GM21619 (cell line): ENCODE results near the gene HMGN5.

Experiments used
- ATAC-seq: cut with Tn5 transposase; IDR thresholded peaks from one replicate; pipeline ENCODE4 v1.9.1; 2021; ENCODE audit not compliant: unreplicated experiment

Gene HMGN5, protein sequence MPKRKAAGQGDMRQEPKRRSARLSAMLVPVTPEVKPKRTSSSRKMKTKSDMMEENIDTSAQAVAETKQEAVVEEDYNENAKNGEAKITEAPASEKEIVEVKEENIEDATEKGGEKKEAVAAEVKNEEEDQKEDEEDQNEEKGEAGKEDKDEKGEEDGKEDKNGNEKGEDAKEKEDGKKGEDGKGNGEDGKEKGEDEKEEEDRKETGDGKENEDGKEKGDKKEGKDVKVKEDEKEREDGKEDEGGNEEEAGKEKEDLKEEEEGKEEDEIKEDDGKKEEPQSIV

DNA sequence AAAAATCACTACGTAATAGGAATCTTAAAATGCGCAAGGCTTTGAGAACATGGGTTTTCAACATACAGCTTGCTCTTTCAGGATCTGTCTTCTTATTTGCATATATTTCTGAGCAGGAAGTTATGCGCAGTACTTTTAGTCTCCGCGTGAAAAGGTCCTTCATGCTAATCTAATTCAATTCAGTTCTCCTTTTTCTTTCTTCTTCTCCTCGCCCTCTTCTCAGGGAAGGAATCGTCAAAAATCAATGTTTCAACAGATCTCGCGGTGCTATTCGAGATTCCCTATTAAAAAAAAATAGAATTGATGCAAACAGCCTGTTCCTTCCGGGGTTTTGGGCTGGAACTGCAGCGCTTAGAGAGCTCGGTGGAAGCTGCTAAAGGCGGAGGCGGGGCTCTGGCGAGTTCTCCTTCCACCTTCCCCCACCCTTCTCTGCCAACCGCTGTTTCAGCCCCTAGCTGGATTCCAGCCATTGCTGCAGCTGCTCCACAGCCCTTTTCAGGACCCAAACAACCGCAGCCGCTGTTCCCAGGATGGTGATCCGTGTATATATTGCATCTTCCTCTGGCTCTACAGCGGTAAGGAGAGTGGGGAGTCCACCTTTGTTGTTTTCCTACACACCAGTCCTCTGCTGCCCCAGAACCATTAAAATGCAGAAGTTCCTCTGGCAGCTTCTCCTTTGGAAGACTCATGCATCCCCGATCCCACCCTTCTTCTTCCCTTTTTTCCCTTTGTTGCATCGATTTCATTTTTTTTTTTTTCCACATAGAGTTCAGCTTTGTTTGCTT lies at the start of gene HMGN5, which contains the start of gene SH3BGRL:
Gene HMGN5, minus strand, starts transcription at position 243 of the 785 bp plus-strand sequence. CDS start 80,364 bp downstream, outside the sequence.
Gene SH3BGRL, plus strand, starts transcription at position 432 of the 785 bp plus-strand sequence. Its CDS starts 99 bp downstream, at position 531.
- ATAC-seq, result peak; percentile 97

DNA sequence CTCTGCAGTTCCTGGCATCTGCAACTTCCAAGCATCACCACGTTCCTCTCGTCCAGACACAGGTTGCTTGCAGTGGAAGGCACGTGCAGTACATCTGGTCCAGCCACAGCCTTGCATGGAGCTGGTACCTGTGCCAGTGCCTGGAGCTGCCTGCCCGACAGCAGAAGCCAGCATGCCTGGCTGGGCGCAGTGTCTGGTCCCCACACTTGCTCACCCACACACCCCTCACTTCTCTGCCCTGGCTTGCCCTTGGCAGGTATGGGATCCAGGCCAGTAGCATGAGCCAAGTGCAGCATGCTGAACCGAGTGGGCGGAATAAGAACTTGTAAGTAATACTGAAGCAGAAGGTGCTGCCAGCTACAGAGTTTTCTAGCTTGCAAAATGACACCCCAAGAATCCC lies 40.0 kb upstream of the HMGN5 start:
- no peak for ATAC-seq

DNA sequence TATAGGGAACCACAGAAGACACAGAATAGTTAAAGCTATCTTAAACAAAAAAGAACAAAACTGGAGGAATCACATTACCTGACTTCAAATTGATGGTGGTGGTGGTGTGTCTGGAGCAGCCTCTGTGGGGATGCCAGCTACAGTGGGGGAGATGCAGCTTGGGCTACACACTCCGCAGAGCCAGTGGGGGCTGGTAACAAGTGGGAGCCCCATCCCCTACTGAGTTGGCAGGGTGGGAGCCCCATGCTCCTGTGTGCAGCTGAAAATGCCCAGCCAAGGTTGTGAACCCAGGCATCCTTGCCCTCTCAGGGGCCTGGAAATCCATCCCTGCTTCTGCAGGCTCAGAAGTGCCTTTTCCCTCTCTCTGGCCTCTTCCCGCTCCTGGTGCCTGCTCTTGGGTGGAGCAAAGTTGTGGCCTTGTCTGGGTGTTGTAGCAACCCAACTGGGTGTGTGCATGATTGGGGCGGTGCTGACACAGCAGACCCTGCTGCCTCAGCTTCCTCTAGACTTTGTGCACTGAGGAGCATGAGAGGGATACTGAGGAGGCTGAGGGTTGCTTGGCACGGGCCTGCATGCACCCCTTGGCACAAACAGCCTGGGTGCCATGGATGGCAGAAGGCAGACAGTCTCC lies 39.1 kb upstream of the HMGN5 start:
- ATAC-seq, result no peak

GRCh38 chrX:81238166-81238565 lies 36.5 kb upstream of the HMGN5 start:
- no peak for ATAC-seq

DNA sequence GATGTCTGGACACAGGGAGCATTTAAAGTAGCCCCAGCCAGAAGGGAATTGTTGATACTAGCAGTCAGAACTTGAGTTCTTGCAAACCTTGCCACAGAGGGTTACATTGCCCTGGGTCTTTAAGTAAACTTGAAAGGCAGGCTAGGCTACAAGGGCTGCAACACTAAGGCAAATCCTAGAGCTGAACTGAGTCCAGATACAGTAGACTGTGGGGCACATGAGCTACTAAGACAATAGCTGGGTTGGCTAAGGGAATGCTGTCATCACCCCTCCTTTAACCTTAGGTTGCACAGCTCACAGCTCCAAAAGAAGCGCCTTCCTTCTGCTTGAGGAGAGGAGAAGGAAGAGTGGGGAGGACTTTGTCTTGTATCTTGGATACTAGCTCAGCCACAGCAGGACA lies 35.8 kb upstream of the HMGN5 start:
- no peak for ATAC-seq

GRCh38 chrX:81232218-81232617 lies 30.5 kb upstream of the HMGN5 start:
- ATAC-seq, result no peak

- no peak for ATAC-seq
Measured at GRCh38 chrX:81231476-81231875, 29.8 kb upstream of the HMGN5 start.

DNA sequence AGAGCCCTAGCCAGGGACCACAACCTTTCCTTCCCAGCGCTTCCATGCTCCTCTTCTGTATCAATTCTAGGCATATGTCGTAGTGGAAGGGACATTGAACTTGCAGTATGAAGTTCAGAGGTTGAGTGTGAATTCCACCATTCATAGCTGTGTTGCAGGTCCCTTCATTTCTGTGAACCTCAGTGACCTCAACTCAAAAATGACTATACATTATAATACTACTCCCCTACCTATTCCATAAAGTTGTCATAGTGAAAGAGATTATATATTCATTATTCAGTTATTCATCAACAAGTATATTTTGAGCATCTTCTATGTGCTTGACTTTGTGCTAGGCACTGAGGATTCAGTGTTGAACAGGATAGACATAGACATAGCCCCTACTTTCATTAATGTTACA lies 28.2 kb upstream of the HMGN5 start:
- ATAC-seq, result no peak

DNA sequence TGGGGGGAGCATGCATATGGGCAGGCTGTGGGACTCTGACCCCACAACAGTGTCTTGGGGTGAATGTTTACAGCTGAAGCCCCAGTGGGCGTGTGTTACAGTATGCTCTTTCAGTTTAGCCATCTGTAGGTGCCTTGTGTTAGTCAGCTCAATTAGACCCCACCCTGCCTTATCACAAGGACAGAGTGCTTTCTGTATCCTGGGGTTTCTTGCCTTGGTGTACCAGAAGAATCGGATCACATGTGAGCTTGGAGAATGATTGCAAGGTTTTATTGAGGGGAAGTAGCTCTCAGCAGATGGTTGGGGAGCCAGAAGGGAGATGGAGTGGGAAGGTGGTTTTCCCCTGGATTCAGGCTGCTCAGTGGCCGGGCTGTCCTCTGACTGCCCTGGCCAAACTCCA lies 27.5 kb upstream of the HMGN5 start:
- ATAC-seq, result no peak

- no peak for ATAC-seq
Measured at GRCh38 chrX:81215685-81216084, 14.0 kb upstream of the HMGN5 start.

GRCh38 chrX:81208916-81209315 lies 7.2 kb upstream of the HMGN5 start:
- ATAC-seq, result no peak

- no peak for ATAC-seq
Measured at GRCh38 chrX:81206476-81206875, 4.8 kb upstream of the HMGN5 start.

DNA sequence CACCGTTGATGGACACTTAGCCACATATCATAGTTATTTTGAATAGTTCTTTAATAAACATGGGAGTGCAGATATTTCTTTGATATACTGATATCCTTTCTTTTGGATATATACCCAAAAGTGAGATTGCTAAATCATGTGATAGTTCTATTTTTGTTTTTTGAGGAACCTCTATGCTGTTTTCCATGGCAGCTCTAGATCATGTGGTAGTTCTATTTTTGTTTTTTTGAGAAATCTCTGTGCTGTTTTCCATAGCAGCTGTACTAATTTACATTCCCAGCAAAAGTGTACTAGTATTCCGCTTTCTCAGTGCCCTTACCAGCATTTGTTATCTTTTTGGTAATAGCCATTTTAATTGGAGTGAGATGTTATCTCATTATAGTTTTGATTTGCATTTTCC lies 3.8 kb upstream of the HMGN5 start:
- ATAC-seq, result no peak

DNA sequence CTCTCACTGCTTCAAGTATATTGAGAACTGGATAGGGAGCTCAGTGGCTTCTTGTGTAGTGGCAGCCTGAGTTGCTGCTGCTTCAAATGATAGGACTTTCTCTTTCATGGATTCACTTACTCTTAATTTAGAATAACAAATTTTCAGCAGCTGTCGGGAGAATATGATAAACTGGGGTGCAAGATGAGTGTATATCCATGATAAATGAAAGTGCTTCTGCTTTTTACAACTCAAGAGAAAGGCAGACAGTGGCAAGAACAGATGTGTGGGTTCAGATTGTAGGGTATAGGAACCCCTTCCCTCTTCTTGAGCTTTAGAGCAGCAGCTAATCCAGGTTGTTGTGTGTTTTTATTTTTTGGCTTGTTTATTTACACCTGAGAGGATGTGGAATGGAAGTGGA lies 1.2 kb upstream of the HMGN5 start:
- ATAC-seq, result no peak

DNA sequence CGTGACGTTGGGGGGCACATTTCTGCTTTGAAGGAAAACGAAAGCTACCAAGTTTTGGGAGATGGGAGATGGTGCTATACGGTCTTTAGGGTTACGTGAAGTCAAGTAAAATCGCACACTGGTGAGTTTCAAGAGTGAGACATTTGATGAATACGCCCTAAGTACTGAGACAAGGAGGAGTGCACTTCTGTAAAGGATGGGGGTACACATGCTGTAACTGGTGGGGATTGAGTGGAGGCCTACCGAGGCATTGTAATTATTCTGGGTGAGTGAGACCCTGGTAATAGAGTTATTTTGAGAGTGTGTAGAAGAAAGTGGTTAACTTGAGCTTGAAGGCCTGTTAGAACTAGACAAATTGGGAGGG lies 725 bp upstream of the HMGN5 start:
- no peak for ATAC-seq

- ATAC-seq, result no peak
Measured at GRCh38 chrX:81201071-81201470, 642 bp downstream of the HMGN5 start.

- peak; percentile 96 for ATAC-seq
Measured at GRCh38 chrX:81195712-81196111, 6.0 kb downstream of the HMGN5 start.

DNA sequence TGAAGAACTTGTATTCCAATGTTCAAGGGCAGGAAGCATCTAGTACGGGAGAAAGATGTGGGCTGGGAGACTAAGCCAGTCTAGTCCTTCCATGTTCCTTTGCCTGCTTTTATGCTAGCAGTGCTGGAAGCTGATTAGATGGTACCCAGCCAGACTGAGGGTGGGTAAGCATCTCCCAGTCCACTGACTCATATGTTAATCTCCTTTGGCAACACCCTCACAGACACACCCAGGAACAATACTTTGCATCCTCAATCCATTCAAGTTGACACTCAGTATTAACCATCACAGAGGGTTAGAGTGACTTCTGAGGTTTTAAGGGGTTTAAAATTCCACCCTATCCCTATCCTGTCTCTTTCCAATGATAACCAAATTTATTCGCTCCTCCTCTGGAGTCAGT lies 6.5 kb downstream of the HMGN5 start:
- no peak for ATAC-seq

- ATAC-seq, result no peak
Measured at GRCh38 chrX:81174286-81174685, 27.4 kb downstream of the HMGN5 start.

DNA sequence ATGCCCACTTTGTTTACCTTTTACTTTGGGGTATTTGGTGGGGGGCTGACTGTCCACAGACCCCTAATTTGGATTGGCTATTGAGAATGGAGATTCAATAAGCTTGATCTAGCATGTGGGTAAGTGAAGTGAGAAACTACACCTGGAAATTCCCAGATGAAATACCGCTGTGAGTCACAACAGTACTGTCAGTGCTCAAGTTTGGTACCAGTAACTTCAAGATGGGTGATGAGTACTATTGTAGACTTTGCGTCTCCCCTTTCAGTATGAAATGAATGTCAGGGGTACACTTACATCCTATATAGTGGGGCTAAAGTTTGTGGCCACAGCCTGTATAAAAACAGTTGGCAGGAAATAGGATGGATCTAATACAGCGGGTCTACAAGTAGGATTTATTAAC lies 33.3 kb downstream of the HMGN5 start:
- no peak for ATAC-seq

- peak; percentile 93 for ATAC-seq
Measured at GRCh38 chrX:81121513-81122363, 80.0 kb downstream of the HMGN5 start.
